H1 (cell line): ENCODE data around the gene QRICH1. TPM values are rescaled to one million over a fixed set of nuclear protein-coding genes. Genes with fewer than 3 reads are reported as not detected.

ENCODE experiments used
- CTCF ChIA-PET: fragments of 300-600 bp; sonication (Branson Sonifier 250); formaldehyde crosslinking; loops from one replicate; lab custom pipeline; 2021; ENCODE audit not compliant: partially characterized antibody; lab: Charles Lee
- POLR2A ChIA-PET: fragments of 300-600 bp; sonication (Branson Sonifier 250); formaldehyde crosslinking; loops from one replicate; lab custom pipeline; 2021; ENCODE audit warnings: inconsistent platforms; ENCODE audit not compliant: partially characterized antibody; lab: Charles Lee
- DNase-seq, 2 experiments: peaks; one replicate each; pipeline versions ENCODE4 v3.0.0 to v3.0.0-alpha.2; 2010 to 2022; ENCODE audit warnings: low spot score in 2 of 2, low read depth in 1 of 2, mixed read lengths in 1 of 2
- FAIRE-seq: peaks from 2 replicates; lab custom pipeline; 2011; peaks lifted over from hg19 to GRCh38; lab: Jason Lieb, UNC
- H2AFZ ChIP-seq: 2 replicates; pipeline ENCODE4 v1.8.1; 2012; ENCODE audit warnings: low read length, inconsistent platforms
- H2AK5ac ChIP-seq: 2 replicates; pipeline ENCODE4 v1.6.1; 2013; ENCODE audit warnings: low read depth, low read length
- H2BK120ac ChIP-seq: replicated peaks from 2 replicates; pipeline ENCODE3; 2013; ENCODE audit warnings: low read depth, low read length, inconsistent platforms
- H2BK12ac ChIP-seq: 2 replicates; pipeline ENCODE4 v1.6.1; 2013; ENCODE audit warnings: low read depth, low read length
- H2BK15ac ChIP-seq: 2 replicates; pipeline ENCODE4 v1.6.1; 2013; ENCODE audit warnings: low read length
- H2BK20ac ChIP-seq: 2 replicates; pipeline ENCODE4 v1.6.1; 2013; ENCODE audit warnings: low read length
- H2BK5ac ChIP-seq: 2 replicates; pipeline ENCODE4 v1.6.1; 2013; ENCODE audit warnings: low read depth, low read length
- H3K14ac ChIP-seq: 2 replicates; pipeline ENCODE4 v1.6.1; 2013; ENCODE audit warnings: inconsistent platforms; ENCODE audit not compliant: insufficient read length
- H3K18ac ChIP-seq: 2 replicates; pipeline ENCODE4 v1.6.1; 2013; ENCODE audit warnings: low read length; ENCODE audit errors: extremely low read depth
- H3K23ac ChIP-seq: 2 replicates; pipeline ENCODE4 v1.6.1; 2013; ENCODE audit warnings: inconsistent platforms; ENCODE audit not compliant: insufficient read length
- H3K23me2 ChIP-seq: 2 replicates; pipeline ENCODE4 v1.6.1; 2013; ENCODE audit warnings: low read depth, low read length
- H3K27ac ChIP-seq: 2 replicates; pipeline ENCODE4 v1.6.1; 2011; ENCODE audit warnings: low read depth, low read length, inconsistent platforms
- H3K27me3 ChIP-seq, 4 experiments: replicated peaks in 1 of 4; 1 replicate in 1 of 4; 2 replicates in 3 of 4; pipeline versions ENCODE4 v1.6.1 to v1.8.1; 2011 to 2013; ENCODE audit warnings: low read length in 3 of 4, mild to moderate bottlenecking in 3 of 4, inconsistent platforms in 2 of 4, mixed read lengths in 2 of 4, moderate library complexity in 1 of 4; ENCODE audit not compliant: control insufficient read depth in 3 of 4, insufficient read depth in 3 of 4; ENCODE audit errors: extremely low read depth in 1 of 4
- H3K36me3 ChIP-seq, 4 experiments: 2 replicates each; pipeline versions ENCODE4 v1.6.1 to v1.8.1; 2011 to 2013; ENCODE audit warnings: mild to moderate bottlenecking in 4 of 4, low read length in 3 of 4, moderate library complexity in 2 of 4, control low read depth in 1 of 4, inconsistent platforms in 1 of 4; ENCODE audit not compliant: insufficient read depth in 4 of 4, control insufficient read depth in 2 of 4
- H3K4ac ChIP-seq: replicated peaks from 2 replicates; pipeline ENCODE3; 2013; ENCODE audit warnings: low read length, low read depth, mixed read lengths, inconsistent platforms; ENCODE audit not compliant: insufficient read length
- H3K4me1 ChIP-seq, 4 experiments: replicated peaks in 1 of 4; 1 replicate in 1 of 4; 2 replicates in 3 of 4; pipeline versions ENCODE4 v1.6.1 to v1.8.1; 2011 to 2013; ENCODE audit warnings: low read length in 3 of 4, inconsistent platforms in 2 of 4, mixed read lengths in 1 of 4; ENCODE audit not compliant: insufficient read depth in 4 of 4, control insufficient read depth in 3 of 4
- H3K4me2 ChIP-seq, 2 experiments: 2 replicates each; pipeline versions ENCODE4 v1.6.1 to v1.8.1; 2011 to 2013; ENCODE audit warnings: low read depth in 2 of 2, low read length in 2 of 2, control low read depth in 1 of 2, inconsistent platforms in 1 of 2, mild to moderate bottlenecking in 1 of 2; ENCODE audit not compliant: insufficient read depth in 1 of 2
- H3K4me3 ChIP-seq, 4 experiments: fragments of 200-600, 300-600 bp in 1 of 4; sonication (generic), shearing (Covaris generic), sonication (Bioruptor Twin) in 1 of 4; 2 replicates each; pipeline versions ENCODE4 v1.5.1 to v1.8.1; 2011 to 2016; ENCODE audit warnings: low read length in 4 of 4, low read depth in 3 of 4, control low read depth in 2 of 4, inconsistent platforms in 2 of 4, mild to moderate bottlenecking in 2 of 4, mixed read lengths in 1 of 4, moderate library complexity in 1 of 4; ENCODE audit not compliant: insufficient read depth in 2 of 4; ENCODE audit errors: extremely low read depth in 1 of 4
- H3K56ac ChIP-seq: replicated peaks from 2 replicates; pipeline ENCODE3; 2013; ENCODE audit warnings: low read depth, mild to moderate bottlenecking, mixed read lengths, low read length, inconsistent platforms; ENCODE audit not compliant: insufficient read length
- H3K79me1 ChIP-seq: 2 replicates; pipeline ENCODE4 v1.6.1; 2013; ENCODE audit warnings: low read depth, low read length, control low read depth
- H3K79me2 ChIP-seq, 2 experiments: 2 replicates each; pipeline versions ENCODE4 v1.6.1 to v1.8.1; 2012 to 2013; ENCODE audit warnings: low read length in 2 of 2, mild to moderate bottlenecking in 2 of 2, inconsistent platforms in 1 of 2; ENCODE audit not compliant: insufficient read depth in 2 of 2, control insufficient read depth in 1 of 2
- H3K9ac ChIP-seq, 4 experiments: replicated peaks in 1 of 4; 1 replicate in 1 of 4; 2 replicates in 3 of 4; pipeline versions ENCODE4 v1.6.1 to v1.8.1; 2011 to 2013; ENCODE audit warnings: low read depth in 3 of 4, low read length in 3 of 4, control low read depth in 2 of 4, mild to moderate bottlenecking in 2 of 4, moderate library complexity in 2 of 4, inconsistent platforms in 1 of 4; ENCODE audit errors: extremely low read depth in 1 of 4
- H3K9me3 ChIP-seq, 2 experiments: 2 replicates each; pipeline versions ENCODE4 v1.6.1 to v1.8.1; 2012 to 2013; ENCODE audit warnings: mild to moderate bottlenecking in 2 of 2, moderate library complexity in 2 of 2, control low read depth in 1 of 2, inconsistent platforms in 1 of 2, low read depth in 1 of 2, low read length in 1 of 2, mixed read lengths in 1 of 2; ENCODE audit not compliant: insufficient read depth in 2 of 2
- H4K20me1 ChIP-seq, 2 experiments: replicated peaks in 1 of 2; 2 replicates each; pipeline versions ENCODE3 to v1.8.1; 2011 to 2013; ENCODE audit warnings: inconsistent platforms in 2 of 2, low read length in 2 of 2, mild to moderate bottlenecking in 1 of 2; ENCODE audit not compliant: insufficient read depth in 2 of 2, control insufficient read depth in 1 of 2
- H4K5ac ChIP-seq: 2 replicates; pipeline ENCODE4 v1.6.1; 2013; ENCODE audit warnings: low read length, low read depth, mixed read lengths, inconsistent platforms; ENCODE audit not compliant: insufficient read length
- H4K8ac ChIP-seq: 2 replicates; pipeline ENCODE4 v1.8.0; 2013; ENCODE audit warnings: mild to moderate bottlenecking, moderate library complexity, low read length, inconsistent platforms; ENCODE audit not compliant: insufficient read depth; ENCODE audit errors: extremely low read depth
- H4K91ac ChIP-seq: replicated peaks from 2 replicates; pipeline ENCODE3; 2013; ENCODE audit warnings: low read length, mixed read lengths, inconsistent platforms; ENCODE audit not compliant: insufficient read length
- BCL11A ChIP-seq, 2 experiments: IDR thresholded peaks; one replicate each; pipeline ENCODE4 v1.6.1; 2011; ENCODE audit warnings: low read depth in 2 of 2, low read length in 2 of 2, mild to moderate bottlenecking in 2 of 2
- KDM5A ChIP-seq: fragments of 200-600 bp; IDR thresholded peaks from 2 replicates; pipeline ENCODE4 v1.7.1; 2012; ENCODE audit warnings: mild to moderate bottlenecking, low read length, inconsistent platforms, mixed read lengths
- NRF1 ChIP-seq: IDR thresholded peaks from 2 replicates; pipeline ENCODE4 v1.6.1; 2011; ENCODE audit warnings: mild to moderate bottlenecking, low read depth, low read length, improper control_type of control experiment
- POLR2AphosphoS5 ChIP-seq: IDR thresholded peaks from 2 replicates; pipeline ENCODE4 v1.6.1; 2011; ENCODE audit warnings: low read depth, low read length
- RBBP5 ChIP-seq: IDR thresholded peaks from 2 replicates; pipeline ENCODE4 v1.7.1; 2012; ENCODE audit warnings: low read depth, mild to moderate bottlenecking, inconsistent platforms, low read length, moderate library complexity, borderline replicate concordance
- SIN3A ChIP-seq, 2 experiments: IDR thresholded peaks in 1 of 2; conservative IDR thresholded peaks in 1 of 2; 2 replicates each; pipeline ENCODE4 v1.6.1; 2011 to 2012; ENCODE audit warnings: low read length in 2 of 2, improper control_type of control experiment in 1 of 2, low read depth in 1 of 2, mild to moderate bottlenecking in 1 of 2
- SIX5 ChIP-seq: IDR thresholded peaks from 2 replicates; pipeline ENCODE4 v1.6.1; 2011; ENCODE audit warnings: mild to moderate bottlenecking, low read depth, low read length
- SUZ12 ChIP-seq: fragments of 200-600 bp; sonication (generic); IDR thresholded peaks from 2 replicates; pipeline ENCODE4 v1.6.1; 2012; ENCODE audit warnings: mild to moderate bottlenecking, inconsistent platforms, low read length, moderate library complexity, mixed read lengths
- TAF1 ChIP-seq: IDR thresholded peaks from 2 replicates; pipeline ENCODE4 v1.6.1; 2011; ENCODE audit warnings: mild to moderate bottlenecking, low read depth, low read length
- WGBS, 2 experiments: shearing (Covaris generic) in 1 of 2; methylation state at CpG; one replicate each; pipeline versions ENCODE4 v1.1.6 to v1.1.7; 2013 to 2015; ENCODE audit warnings: low lambda C conversion rate in 2 of 2, mixed read lengths in 2 of 2, inconsistent platforms in 1 of 2, low coverage in 1 of 2, missing lambda C conversion rate in 1 of 2; ENCODE audit not compliant: insufficient replicate concordance in 2 of 2, insufficient coverage in 1 of 2, insufficient read length in 1 of 2; ENCODE audit errors: extremely low coverage in 1 of 2, missing lambda C conversion rate in 1 of 2; 5-methylcytosine and 5-hydroxymethylcytosine counted together
- polyA plus RNA-seq, 7 experiments: library from polyadenylated mRNA; depleted of rRNA in 3 of 7; stranded (reverse) in 5 of 7; unstranded in 2 of 7; fragments of >200 nt in 5 of 7; fragments of 200-250 nt in 2 of 7; gene quantifications; 1 replicate in 5 of 7; 2 replicates in 1 of 7; 4 replicates in 1 of 7; pipeline versions ENCODE4 v1.2.1 to v1.2.3, GENCODE V29; 2011 to 2013; ENCODE audit warnings: missing spikeins in 2 of 7, mixed read lengths in 2 of 7
- total RNA-seq: library from RNA; stranded (reverse); fragmentation: NEBNext Ultra II Directional; extraction: Animal tissue kit (Norgen Biotek cat#: 25700); gene quantifications from 2 replicates; pipeline ENCODE4 v1.2.1, GENCODE V29; 2021

The QRICH1 gene
- total and polyA plus RNA-seq, 2 of the 8 experiments (the other 6 are each of a cell fraction or from before 2014, with no cell fraction given) = 128 to 142 TPM

DNA sequence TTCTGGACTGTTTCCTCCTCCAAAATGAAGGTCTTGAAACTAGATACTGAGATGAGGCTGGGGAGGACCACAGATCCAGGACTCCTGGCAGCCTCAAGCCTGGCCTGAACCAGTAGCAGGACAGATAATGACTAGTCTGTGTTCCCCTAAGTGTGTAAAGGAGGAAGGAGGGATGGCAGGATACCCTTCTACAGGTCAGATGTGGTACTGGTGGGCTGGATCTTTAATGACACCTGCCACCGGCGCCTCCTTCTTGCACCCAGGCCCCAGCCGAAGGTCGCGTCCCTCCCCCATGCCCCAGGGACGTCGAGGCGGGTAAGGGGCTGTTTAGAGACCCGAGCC lies 26.2 kb upstream of the QRICH1 start:
- H2BK5ac ChIP-seq = peak overlapping the region; percentile 73
- no peak for TF ChIP-seq SIN3A (conservative IDR thresholded peaks at IDR 0.05 in 1 of 2, IDR thresholded peaks at IDR 0.05 in 1 of 2; ENCODE audit: low read depth in 1 of 2, low read length in 2 of 2)
- no peak for TF ChIP-seq TAF1
- TF ChIP-seq BCL11A (IDR thresholded peaks at IDR 0.05; ENCODE audit: low read depth in 2 of 2, low read length in 2 of 2) = no peak
- TF ChIP-seq KDM5A = no peak
- no peak for TF ChIP-seq SUZ12
- no peak for TF ChIP-seq RBBP5
- TF ChIP-seq SIX5 = no peak
- TF ChIP-seq POLR2AphosphoS5 = no peak
- no peak for TF ChIP-seq NRF1
- TF ChIP-seq, all 59 proteins: peak for 0
- no peaks in the 10 kb centered on the region for H3K27me3 ChIP-seq
- H3K23me2 ChIP-seq = peaks cover 5% of the 10 kb centered on the region
- no peak overlapping the region for H2BK120ac ChIP-seq
- 6% methylated on average over 9 of the region's 9 CpGs; no CpG with 5 or more reads in 1 of the 2 experiments for WGBS, 2 experiments
- no peak for DNase-seq
- no peak for FAIRE-seq
- H3K4ac ChIP-seq = no peak overlapping the region
- peaks cover 9% of the 10 kb centered on the region for H3K79me1 ChIP-seq
- peak overlapping the region; percentile 83 to 92 (median 86) for H3K4me3 ChIP-seq
- peak overlapping the region; percentile 92 to 99 for H3K4me2 ChIP-seq
- no peak overlapping the region for H2AK5ac ChIP-seq
- H3K56ac ChIP-seq = no peak overlapping the region
- peak overlapping the region; percentile 78 to 94 (median 89) for H3K9ac ChIP-seq
- H2AFZ ChIP-seq = no peak overlapping the region
- H3K9me3 ChIP-seq = no peaks in the 10 kb centered on the region
- H3K79me2 ChIP-seq = peaks cover 0 to 10% of the 10 kb centered on the region in 2 experiments; a peak in 2 of 4 replicates
- H4K8ac ChIP-seq = peak overlapping the region; percentile 95
- H3K4me1 ChIP-seq = peaks cover 0 to 11% (median 6%) of the 10 kb centered on the region in 4 experiments; a peak in 5 of 7 replicates
- no peak overlapping the region for H3K18ac ChIP-seq
- no peak overlapping the region for H2BK20ac ChIP-seq
- peak overlapping the region; percentile 32 for H4K5ac ChIP-seq
- POLR2A ChIA-PET = interaction anchor here (1.1 to 25.5 kb wide), 9 partner anchors 9 to 130 kb away, joined by 3 to 508 read pairs (median 5); partner anchors contain the start of genes IMPDH2, LAMB2, NDUFAF3 and P4HTM
- no peak overlapping the region for H2BK15ac ChIP-seq
- H3K36me3 ChIP-seq = peaks cover 18 to 55% (median 43%) of the 10 kb centered on the region in 4 experiments
- no peak overlapping the region for H3K23ac ChIP-seq
- H4K20me1 ChIP-seq = peaks cover 0 to 9% of the 10 kb centered on the region in 2 experiments
- CTCF ChIA-PET = interaction anchor here (0.6 to 4.4 kb wide), 7 partner anchors 9 to 98 kb away, joined by 3 to 20 read pairs (median 4); partner anchors contain the start of genes LAMB2 and NDUFAF3
- no peak overlapping the region for H4K91ac ChIP-seq
- no peak overlapping the region for H3K14ac ChIP-seq
- peak overlapping the region; percentile 78; the same call in 1 of the 2 replicates for H3K27ac ChIP-seq
- H2BK12ac ChIP-seq = no peak overlapping the region
